ENCODE measurements around the gene RXFP4. TPM values are rescaled to one million over a fixed set of nuclear protein-coding genes. Genes with fewer than 3 reads are reported as not detected.
A peak's percentile ranks its signal among the peaks of the same experiment; 100 is the strongest.
"Not testable (repeated sequence)": the region's sequence is repeated elsewhere in the genome, so short reads cannot be mapped to it uniquely, and the experiment has no call there.

The RXFP4 gene
- total RNA-seq, 1 experiment from 2014 or later = 0.08 TPM

- no peaks in the 10 kb centered on the region for H3K27me3 ChIP-seq
- H3K9me3 ChIP-seq (replicated peaks) = no peaks in the 10 kb centered on the region
- H3K4me1 ChIP-seq = peaks cover 4% of the 10 kb centered on the region; the same call in 1 of the 2 replicates
- no peak for DNase-seq
- no peak overlapping the region for H3K4me3 ChIP-seq
- H3K36me3 ChIP-seq = peaks cover 64% of the 10 kb centered on the region
- H3K27ac ChIP-seq = no peak overlapping the region
These were observed 27.3 kb upstream of the RXFP4 start for GRCh38 chr1:155913969-155914757.

- no peaks in the 10 kb centered on the region for H3K27me3 ChIP-seq
- H3K36me3 ChIP-seq = peaks cover 86% of the 10 kb centered on the region
- H3K4me3 ChIP-seq = no peak overlapping the region
- H3K9me3 ChIP-seq (replicated peaks) = no peaks in the 10 kb centered on the region
- H3K27ac ChIP-seq = no peak overlapping the region
- no peak for DNase-seq
- no peaks in the 10 kb centered on the region for H3K4me1 ChIP-seq
These were observed 22.8 kb upstream of the RXFP4 start for GRCh38 chr1:155918660-155919059.

GRCh38 chr1:155919801-155920200, 21.6 kb upstream of the RXFP4 start:
- Histone ChIP-seq H3K27ac (no peak overlapping the region), H3K36me3 (peaks cover 86% of the 10 kb centered on the region)

GRCh38 chr1:155920717-155921116, 20.7 kb upstream of the RXFP4 start:
- no peaks in the 10 kb centered on the region for H3K9me3 ChIP-seq (replicated peaks)
- no peaks in the 10 kb centered on the region for H3K4me1 ChIP-seq
- no peak overlapping the region for H3K4me3 ChIP-seq
- H3K27ac ChIP-seq = no peak overlapping the region
- peaks cover 86% of the 10 kb centered on the region for H3K36me3 ChIP-seq
- no peak for DNase-seq
- H3K27me3 ChIP-seq = no peaks in the 10 kb centered on the region

More at GRCh38 chr1:155919801-155920200, 21.6 kb upstream of the RXFP4 start:
- no peak for DNase-seq
- H3K27me3 ChIP-seq = no peaks in the 10 kb centered on the region
- no peaks in the 10 kb centered on the region for H3K9me3 ChIP-seq (replicated peaks)
- no peaks in the 10 kb centered on the region for H3K4me1 ChIP-seq
- H3K4me3 ChIP-seq = no peak overlapping the region

- Histone ChIP-seq H3K36me3 (peaks cover 91% of the 10 kb centered on the region), H3K27ac (no peak overlapping the region), H3K27me3 (no peaks in the 10 kb centered on the region), H3K4me1 (no peaks in the 10 kb centered on the region), H3K4me3 (no peak overlapping the region), H3K9me3 (replicated peaks) (no peaks in the 10 kb centered on the region)
- no peak for DNase-seq
These were observed 15.9 kb upstream of the RXFP4 start for GRCh38 chr1:155925506-155925905.

GRCh38 chr1:155929057-155929456, 12.4 kb upstream of the RXFP4 start:
- no peak for DNase-seq
- peaks cover 85% of the 10 kb centered on the region for H3K36me3 ChIP-seq
- no peak overlapping the region for H3K27ac ChIP-seq
- H3K27me3 ChIP-seq = no peaks in the 10 kb centered on the region
- H3K4me3 ChIP-seq = no peak overlapping the region
- H3K9me3 ChIP-seq (replicated peaks) = no peaks in the 10 kb centered on the region
- peaks cover 12% of the 10 kb centered on the region for H3K4me1 ChIP-seq

GRCh38 chr1:155930725-155931124, 10.7 kb upstream of the RXFP4 start:
- Histone ChIP-seq H3K36me3 (peaks cover 70% of the 10 kb centered on the region), H3K4me1 (peaks cover 12% of the 10 kb centered on the region)
- H3K4me3 ChIP-seq; H3K9me3 ChIP-seq (replicated peaks); H3K27me3 ChIP-seq; H3K27ac ChIP-seq; DNase-seq: not testable (repeated sequence)

GRCh38 chr1:155931332-155932038, 10.0 kb upstream of the RXFP4 start:
- Histone ChIP-seq H3K4me3 (no peak overlapping the region), H3K4me1 (peaks cover 12% of the 10 kb centered on the region), H3K9me3 (replicated peaks) (no peaks in the 10 kb centered on the region), H3K27ac (no peak overlapping the region), H3K27me3 (no peaks in the 10 kb centered on the region), H3K36me3 (peaks cover 62% of the 10 kb centered on the region)
- no peak for DNase-seq

GRCh38 chr1:155932081-155932480, 9.4 kb upstream of the RXFP4 start:
- Histone ChIP-seq H3K4me3 (no peak overlapping the region), H3K27ac (no peak overlapping the region), H3K4me1 (peaks cover 12% of the 10 kb centered on the region), H3K36me3 (peaks cover 56% of the 10 kb centered on the region), H3K27me3 (no peaks in the 10 kb centered on the region), H3K9me3 (replicated peaks) (no peaks in the 10 kb centered on the region)
- DNase-seq = no peak

- no peak for DNase-seq
- no peak overlapping the region for H3K4me3 ChIP-seq
- H3K36me3 ChIP-seq = peaks cover 52% of the 10 kb centered on the region
- H3K27ac ChIP-seq = no peak overlapping the region
- H3K27me3 ChIP-seq = no peaks in the 10 kb centered on the region
- H3K9me3 ChIP-seq (replicated peaks) = no peaks in the 10 kb centered on the region
- H3K4me1 ChIP-seq = peaks cover 12% of the 10 kb centered on the region
These were observed 9.0 kb upstream of the RXFP4 start for GRCh38 chr1:155932487-155932886.

- H3K27ac ChIP-seq = peak overlapping the region; percentile 72
- no peaks in the 10 kb centered on the region for H3K9me3 ChIP-seq (replicated peaks)
- H3K36me3 ChIP-seq = peaks cover 43% of the 10 kb centered on the region
These were observed 7.8 kb upstream of the RXFP4 start for GRCh38 chr1:155933591-155934096.

GRCh38 chr1:155934097-155934935, 7.1 kb upstream of the RXFP4 start, which contains the start of gene KHDC4:
KHDC4 (minus strand) TSS chr1:155934413; CDS start chr1:155934373, 40 bp downstream.
- H3K4me1 ChIP-seq = peaks cover 15% of the 10 kb centered on the region

More at GRCh38 chr1:155933591-155934096, 7.8 kb upstream of the RXFP4 start:
- Histone ChIP-seq H3K27me3 (no peaks in the 10 kb centered on the region), H3K4me1 (peaks cover 15% of the 10 kb centered on the region), H3K4me3 (peak overlapping the region; percentile 83)
- DNase-seq = peak in 1 of 2 experiments; percentile 22

GRCh38 chr1:155934936-155935590, 6.4 kb upstream of the RXFP4 start:
- H3K4me3 ChIP-seq = peak overlapping the region; percentile 83
- peak overlapping the region; percentile 72 for H3K27ac ChIP-seq
- peaks cover 17% of the 10 kb centered on the region for H3K4me1 ChIP-seq
- H3K9me3 ChIP-seq (replicated peaks) = no peaks in the 10 kb centered on the region
- no peaks in the 10 kb centered on the region for H3K27me3 ChIP-seq
- H3K36me3 ChIP-seq = peaks cover 30% of the 10 kb centered on the region
- DNase-seq = peak in 1 of 2 experiments; percentile 38

More at GRCh38 chr1:155934097-155934935, 7.1 kb upstream of the RXFP4 start, which contains the start of gene KHDC4:
- Histone ChIP-seq H3K4me3 (peak within 1 kb of the TSS; percentile 83), H3K9me3 (replicated peaks) (no peaks in the 10 kb centered on the region), H3K27me3 (no peaks in the 10 kb centered on the region), H3K27ac (peak within 1 kb of the TSS; percentile 72), H3K36me3 (peaks cover 38% of the 10 kb centered on the region)
- peak; percentile 95 to 98 for DNase-seq

GRCh38 chr1:155938220-155938627, 3.2 kb upstream of the RXFP4 start:
- no peak overlapping the region for H3K27ac ChIP-seq
- DNase-seq = peak; percentile 57 to 82
- H3K36me3 ChIP-seq = peaks cover 4% of the 10 kb centered on the region
- no peaks in the 10 kb centered on the region for H3K27me3 ChIP-seq
- no peaks in the 10 kb centered on the region for H3K9me3 ChIP-seq (replicated peaks)
- H3K4me3 ChIP-seq = no peak overlapping the region
- H3K4me1 ChIP-seq = peaks cover 32% of the 10 kb centered on the region

Data from SJCRH30 (cell line).